GM12878 (cell line): ENCODE results near the gene SORCS2. TPM values are rescaled to one million over a fixed set of nuclear protein-coding genes. Genes with fewer than 3 reads are reported as not detected.

Experiments
- ATAC-seq: fragments of 200-7000 bp; cut with Tn5 transposase; 3 replicates; pipeline ENCODE4 v1.9.1; 2020; ENCODE audit warnings: mild to moderate bottlenecking, moderate library complexity
- BruUV-seq: library from RNA; stranded (reverse); fragments of 400-500 nt; replicated peaks from 2 replicates; lab custom pipeline; 2021; lab: Mats Ljungman, UMichigan
- CTCF ChIA-PET: fragments of 300-600 bp; sonication (Branson Sonifier 250); formaldehyde crosslinking; extraction: SDS; loops from one replicate; lab custom pipeline; 2021; ENCODE audit warnings: inconsistent platforms; lab: Yijun Ruan, JAX
- POLR2A ChIA-PET: fragments of 350-600 bp; formaldehyde crosslinking; extraction: SDS; loops from one replicate; lab custom pipeline; 2021; ENCODE audit warnings: inconsistent platforms; lab: Charles Lee
- RAD21 ChIA-PET: fragments of 300-600 bp; sonication (Branson Sonifier 250); formaldehyde crosslinking; loops from one replicate; lab custom pipeline; 2023; ENCODE audit warnings: antibody characterized with exemption; ENCODE audit not compliant: unreplicated experiment; lab: Charles Lee
- SMC1A ChIA-PET: fragments of 300-600 bp; sonication (Branson Sonifier 250); formaldehyde crosslinking; loops from one replicate; lab custom pipeline; 2023; ENCODE audit not compliant: unreplicated experiment, uncharacterized antibody; lab: Charles Lee
- DNase-seq: peaks from one replicate; pipeline ENCODE4 v3.0.0-alpha.2; 2011; ENCODE audit warnings: low read depth, low spot score
- FAIRE-seq: peaks from 3 replicates; lab custom pipeline; 2011; peaks lifted over from hg19 to GRCh38; lab: Jason Lieb, UNC
- H2AFZ ChIP-seq: 2 replicates; pipeline ENCODE4 v1.6.0; 2011; ENCODE audit warnings: low read depth, low read length, control low read depth; ENCODE audit not compliant: control insufficient read depth
- H3K27ac ChIP-seq: 2 replicates; pipeline ENCODE4 v1.5.1; 2011; ENCODE audit warnings: control low read depth; ENCODE audit not compliant: control insufficient read depth, insufficient read depth
- H3K27me3 ChIP-seq, 2 experiments: replicated peaks in 1 of 2; 2 replicates each; pipeline versions ENCODE4 v1.6.0 to v1.6.1; 2011; ENCODE audit warnings: low read length in 1 of 2; ENCODE audit not compliant: control insufficient read depth in 2 of 2, insufficient read depth in 2 of 2
- H3K36me3 ChIP-seq, 2 experiments: 2 replicates each; pipeline ENCODE4 v1.5.1; 2011; ENCODE audit warnings: low read length in 1 of 2; ENCODE audit not compliant: control insufficient read depth in 2 of 2, insufficient read depth in 2 of 2
- H3K4me1 ChIP-seq: 2 replicates; pipeline ENCODE4 v1.6.1; 2011; ENCODE audit warnings: mild to moderate bottlenecking, low read length, moderate library complexity, mixed read lengths; ENCODE audit not compliant: control insufficient read depth, insufficient read depth
- H3K4me2 ChIP-seq: 2 replicates; pipeline ENCODE4 v1.6.0; 2011; ENCODE audit warnings: control low read depth; ENCODE audit not compliant: control insufficient read depth, insufficient read depth
- H3K4me3 ChIP-seq: fragments of 200-600 bp; sonication (generic); 2 replicates; pipeline ENCODE4 v1.5.1; 2016
- H3K79me2 ChIP-seq: 2 replicates; pipeline ENCODE4 v1.6.0; 2011; ENCODE audit warnings: low read length; ENCODE audit not compliant: control insufficient read depth, insufficient read depth
- H3K9ac ChIP-seq: 2 replicates; pipeline ENCODE4 v1.8.0; 2011; ENCODE audit warnings: low read length, control low read depth, mixed read lengths; ENCODE audit not compliant: control insufficient read depth, insufficient read depth
- H3K9me3 ChIP-seq: replicated peaks from 3 replicates; pipeline ENCODE4 v1.5.1; 2011; ENCODE audit warnings: mild to moderate bottlenecking, low read length; ENCODE audit not compliant: control insufficient read depth, insufficient read depth
- H4K20me1 ChIP-seq: 2 replicates; pipeline ENCODE4 v1.6.0; 2011; ENCODE audit not compliant: control insufficient read depth, insufficient read depth
- CBX5 ChIP-seq: sonication (generic); IDR thresholded peaks from 2 replicates; pipeline ENCODE4 v1.6.1; 2016; ENCODE audit warnings: low read depth, moderate library complexity, mild to moderate bottlenecking, inconsistent platforms
- FOXK2 ChIP-seq: fragments of 450-650 bp; IDR thresholded peaks from 2 replicates; pipeline ENCODE4 v1.6.1; 2017; ENCODE audit warnings: mild to moderate bottlenecking, moderate library complexity
- NFXL1 ChIP-seq: fragments of 450-650 bp; IDR thresholded peaks from 2 replicates; pipeline ENCODE4 v1.6.1; 2017; ENCODE audit warnings: antibody characterized with exemption, mild to moderate bottlenecking, borderline replicate concordance
- ZNF622 ChIP-seq: fragments of 450-650 bp; IDR thresholded peaks from 2 replicates; pipeline ENCODE4 v1.6.1; 2017; ENCODE audit warnings: mild to moderate bottlenecking, inconsistent platforms
- ZZZ3 ChIP-seq: IDR thresholded peaks from 2 replicates; pipeline ENCODE4 v1.6.1; 2011; ENCODE audit warnings: low read depth; ENCODE audit not compliant: control insufficient read depth, insufficient read length
- WGBS: methylation state at CpG from one replicate; pipeline ENCODE4 v1.1.6; 2016; ENCODE audit warnings: low lambda C conversion rate; ENCODE audit not compliant: insufficient replicate concordance, insufficient coverage; ENCODE audit errors: missing lambda C conversion rate; 5-methylcytosine and 5-hydroxymethylcytosine counted together
- in situ Hi-C: fragments of 300-500 bp; cut with MboI; formaldehyde crosslinking; loops from 9 replicates; pipeline ENCODE4 v1.14.3; 2018; ENCODE audit warnings: mixed read lengths
- intact Hi-C: fragments of 100-400 bp; cut with micrococcal nuclease; formaldehyde crosslinking; loops from one replicate; pipeline ENCODE4 v1.14.2; 2022; ENCODE audit not compliant: unreplicated experiment
- polyA plus RNA-seq, 11 experiments: library from polyadenylated mRNA; depleted of rRNA in 4 of 11; unstranded in 6 of 11; stranded (reverse) in 5 of 11; fragments of >200 nt; fragmentation: Nextera tagmentation in 4 of 11; fragmentation: Illumina TruSeq in 1 of 11; extraction: Ambion mirVana in 4 of 11; extraction: Trizol in 1 of 11; gene quantifications; 1 replicate in 1 of 11; 2 replicates in 10 of 11; pipeline versions ENCODE4 v1.2.1 to v1.2.3, GENCODE V29; 2011 to 2016; ENCODE audit warnings: inconsistent platforms in 2 of 11, missing spikeins in 2 of 11, low read depth in 1 of 11
- total RNA-seq, 4 experiments: library from RNA; depleted of rRNA in 3 of 4; stranded (reverse); fragments of >200 nt in 3 of 4; fragmentation: Illumina TruSeq in 1 of 4; extraction: Trizol in 1 of 4; gene quantifications; 2 replicates each; pipeline versions ENCODE4 v1.2.1 to v1.2.3, GENCODE V29; 2013 to 2021
- TF ChIP-seq, protein P1 (sequence below): fragments of 450-650 bp; formaldehyde crosslinking; IDR thresholded peaks from 2 replicates; pipeline ENCODE4 v1.4.0; 2020; ENCODE audit warnings: mild to moderate bottlenecking, moderate library complexity
- TF ChIP-seq, protein P2 (sequence below): IDR thresholded peaks from 2 replicates; pipeline ENCODE4 v1.6.1; 2011; ENCODE audit warnings: borderline replicate concordance, low read depth, mild to moderate bottlenecking, moderate library complexity, mixed read lengths, low read length; ENCODE audit not compliant: insufficient read depth; ENCODE audit errors: extremely low read length
- TF ChIP-seq, protein P3 (sequence below): fragments of 450-650 bp; IDR thresholded peaks from 2 replicates; pipeline ENCODE4 v1.6.1; 2014; ENCODE audit warnings: mild to moderate bottlenecking
- TF ChIP-seq, protein P4 (sequence below): fragments of 450-650 bp; IDR thresholded peaks from 2 replicates; pipeline ENCODE4 v1.6.1; 2017; ENCODE audit warnings: mild to moderate bottlenecking, low read depth, inconsistent platforms; ENCODE audit not compliant: poor library complexity, severe bottlenecking
- TF ChIP-seq, protein P5 (sequence below): fragments of 450-650 bp; IDR thresholded peaks from 2 replicates; pipeline ENCODE4 v1.6.1; 2017; ENCODE audit warnings: mild to moderate bottlenecking, moderate library complexity

The SORCS2 gene
- total and polyA plus RNA-seq, 10 of the 15 experiments (the other 5 are each of a cell fraction or from before 2014, with no cell fraction given), result 0.01 to 0.15 (median 0.05) TPM; not detected in 5

DNA sequence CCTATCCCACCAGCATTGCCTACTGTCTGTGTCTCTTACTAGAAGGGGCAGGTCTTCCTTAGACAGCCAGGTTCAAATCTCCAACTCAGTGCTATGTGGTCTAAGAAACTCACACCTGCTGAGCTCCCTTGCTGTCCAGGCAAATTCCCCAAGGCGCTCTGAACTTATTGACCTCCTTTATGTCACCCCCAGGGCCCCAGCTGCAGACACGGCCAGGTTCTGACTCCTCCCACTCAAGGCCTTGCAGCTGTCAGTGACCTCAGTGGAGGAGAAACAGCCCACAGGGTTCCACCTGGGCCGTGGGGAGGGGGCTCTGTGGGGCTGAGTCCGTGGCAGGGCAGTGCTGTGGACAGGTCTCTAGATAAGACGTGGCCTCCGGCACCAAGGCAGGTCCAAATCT is 284.5 kb downstream of the SORCS2 start (continued):
- TF ChIP-seq, protein P1, sequence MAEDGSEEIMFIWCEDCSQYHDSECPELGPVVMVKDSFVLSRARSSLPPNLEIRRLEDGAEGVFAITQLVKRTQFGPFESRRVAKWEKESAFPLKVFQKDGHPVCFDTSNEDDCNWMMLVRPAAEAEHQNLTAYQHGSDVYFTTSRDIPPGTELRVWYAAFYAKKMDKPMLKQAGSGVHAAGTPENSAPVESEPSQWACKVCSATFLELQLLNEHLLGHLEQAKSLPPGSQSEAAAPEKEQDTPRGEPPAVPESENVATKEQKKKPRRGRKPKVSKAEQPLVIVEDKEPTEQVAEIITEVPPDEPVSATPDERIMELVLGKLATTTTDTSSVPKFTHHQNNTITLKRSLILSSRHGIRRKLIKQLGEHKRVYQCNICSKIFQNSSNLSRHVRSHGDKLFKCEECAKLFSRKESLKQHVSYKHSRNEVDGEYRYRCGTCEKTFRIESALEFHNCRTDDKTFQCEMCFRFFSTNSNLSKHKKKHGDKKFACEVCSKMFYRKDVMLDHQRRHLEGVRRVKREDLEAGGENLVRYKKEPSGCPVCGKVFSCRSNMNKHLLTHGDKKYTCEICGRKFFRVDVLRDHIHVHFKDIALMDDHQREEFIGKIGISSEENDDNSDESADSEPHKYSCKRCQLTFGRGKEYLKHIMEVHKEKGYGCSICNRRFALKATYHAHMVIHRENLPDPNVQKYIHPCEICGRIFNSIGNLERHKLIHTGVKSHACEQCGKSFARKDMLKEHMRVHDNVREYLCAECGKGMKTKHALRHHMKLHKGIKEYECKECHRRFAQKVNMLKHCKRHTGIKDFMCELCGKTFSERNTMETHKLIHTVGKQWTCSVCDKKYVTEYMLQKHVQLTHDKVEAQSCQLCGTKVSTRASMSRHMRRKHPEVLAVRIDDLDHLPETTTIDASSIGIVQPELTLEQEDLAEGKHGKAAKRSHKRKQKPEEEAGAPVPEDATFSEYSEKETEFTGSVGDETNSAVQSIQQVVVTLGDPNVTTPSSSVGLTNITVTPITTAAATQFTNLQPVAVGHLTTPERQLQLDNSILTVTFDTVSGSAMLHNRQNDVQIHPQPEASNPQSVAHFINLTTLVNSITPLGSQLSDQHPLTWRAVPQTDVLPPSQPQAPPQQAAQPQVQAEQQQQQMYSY, result no peak
- TF ChIP-seq FOXK2 (no peak), NFXL1 (no peak)
- TF ChIP-seq, all 136 proteins: peak for 0

DNA sequence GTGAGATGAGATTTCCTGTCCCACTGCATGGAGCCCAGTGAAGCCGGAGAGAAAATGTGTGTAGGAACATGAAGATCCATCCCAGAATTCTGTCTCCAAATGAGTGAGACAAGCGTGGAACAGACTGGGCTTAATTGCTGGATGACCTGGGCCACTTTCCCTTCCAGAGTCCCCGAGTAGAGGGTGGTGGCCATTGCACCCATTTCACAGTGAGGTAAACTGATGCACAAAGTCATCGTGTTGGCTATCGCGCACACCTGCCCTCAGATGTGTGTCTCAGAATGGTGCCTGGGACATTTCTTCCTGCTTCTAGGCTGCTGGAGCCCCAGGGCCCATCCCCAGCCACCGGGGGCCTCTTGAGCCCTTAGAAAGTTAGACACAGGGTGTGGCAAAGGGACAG is 285.4 kb downstream of the SORCS2 start:
- SMC1A ChIA-PET, result no interaction called here
- H4K20me1 ChIP-seq, result no peaks in the 10 kb centered on the region
- RAD21 ChIA-PET, result no interaction called here
- no TSS peak for BruUV-seq
- no peaks in the 10 kb centered on the region for H3K9me3 ChIP-seq
- POLR2A ChIA-PET, result no interaction called here
- no peak overlapping the region for H3K4me3 ChIP-seq
- no peak overlapping the region for H3K27ac ChIP-seq
- CTCF ChIA-PET, result no interaction called here
- no peak overlapping the region for H3K4me2 ChIP-seq
- 34% methylated on average over 7 of the region's 7 CpGs for WGBS
- H3K79me2 ChIP-seq, result no peaks in the 10 kb centered on the region
- intact Hi-C loops (no loop called here), in situ Hi-C loops (no loop called here)
- ATAC-seq (no peak), FAIRE-seq (no peak), DNase-seq (no peak)
- no peak overlapping the region for H3K9ac ChIP-seq
- no peaks in the 10 kb centered on the region for H3K4me1 ChIP-seq
- no peaks in the 10 kb centered on the region for H3K36me3 ChIP-seq
- H3K27me3 ChIP-seq, result no peaks in the 10 kb centered on the region; a peak in 2 of 4 replicates
- H2AFZ ChIP-seq, result no peak overlapping the region
- TF ChIP-seq CBX5 (no peak), ZZZ3 (no peak), NFXL1 (no peak), ZNF622 (no peak)
- TF ChIP-seq, protein P2, sequence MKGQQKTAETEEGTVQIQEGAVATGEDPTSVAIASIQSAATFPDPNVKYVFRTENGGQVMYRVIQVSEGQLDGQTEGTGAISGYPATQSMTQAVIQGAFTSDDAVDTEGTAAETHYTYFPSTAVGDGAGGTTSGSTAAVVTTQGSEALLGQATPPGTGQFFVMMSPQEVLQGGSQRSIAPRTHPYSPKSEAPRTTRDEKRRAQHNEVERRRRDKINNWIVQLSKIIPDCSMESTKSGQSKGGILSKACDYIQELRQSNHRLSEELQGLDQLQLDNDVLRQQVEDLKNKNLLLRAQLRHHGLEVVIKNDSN, result no peak
- TF ChIP-seq, protein P3, sequence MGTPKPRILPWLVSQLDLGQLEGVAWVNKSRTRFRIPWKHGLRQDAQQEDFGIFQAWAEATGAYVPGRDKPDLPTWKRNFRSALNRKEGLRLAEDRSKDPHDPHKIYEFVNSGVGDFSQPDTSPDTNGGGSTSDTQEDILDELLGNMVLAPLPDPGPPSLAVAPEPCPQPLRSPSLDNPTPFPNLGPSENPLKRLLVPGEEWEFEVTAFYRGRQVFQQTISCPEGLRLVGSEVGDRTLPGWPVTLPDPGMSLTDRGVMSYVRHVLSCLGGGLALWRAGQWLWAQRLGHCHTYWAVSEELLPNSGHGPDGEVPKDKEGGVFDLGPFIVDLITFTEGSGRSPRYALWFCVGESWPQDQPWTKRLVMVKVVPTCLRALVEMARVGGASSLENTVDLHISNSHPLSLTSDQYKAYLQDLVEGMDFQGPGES, result no peak
- TF ChIP-seq, protein P4, sequence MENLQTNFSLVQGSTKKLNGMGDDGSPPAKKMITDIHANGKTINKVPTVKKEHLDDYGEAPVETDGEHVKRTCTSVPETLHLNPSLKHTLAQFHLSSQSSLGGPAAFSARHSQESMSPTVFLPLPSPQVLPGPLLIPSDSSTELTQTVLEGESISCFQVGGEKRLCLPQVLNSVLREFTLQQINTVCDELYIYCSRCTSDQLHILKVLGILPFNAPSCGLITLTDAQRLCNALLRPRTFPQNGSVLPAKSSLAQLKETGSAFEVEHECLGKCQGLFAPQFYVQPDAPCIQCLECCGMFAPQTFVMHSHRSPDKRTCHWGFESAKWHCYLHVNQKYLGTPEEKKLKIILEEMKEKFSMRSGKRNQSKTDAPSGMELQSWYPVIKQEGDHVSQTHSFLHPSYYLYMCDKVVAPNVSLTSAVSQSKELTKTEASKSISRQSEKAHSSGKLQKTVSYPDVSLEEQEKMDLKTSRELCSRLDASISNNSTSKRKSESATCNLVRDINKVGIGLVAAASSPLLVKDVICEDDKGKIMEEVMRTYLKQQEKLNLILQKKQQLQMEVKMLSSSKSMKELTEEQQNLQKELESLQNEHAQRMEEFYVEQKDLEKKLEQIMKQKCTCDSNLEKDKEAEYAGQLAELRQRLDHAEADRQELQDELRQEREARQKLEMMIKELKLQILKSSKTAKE, result no peak
- TF ChIP-seq, protein P5, sequence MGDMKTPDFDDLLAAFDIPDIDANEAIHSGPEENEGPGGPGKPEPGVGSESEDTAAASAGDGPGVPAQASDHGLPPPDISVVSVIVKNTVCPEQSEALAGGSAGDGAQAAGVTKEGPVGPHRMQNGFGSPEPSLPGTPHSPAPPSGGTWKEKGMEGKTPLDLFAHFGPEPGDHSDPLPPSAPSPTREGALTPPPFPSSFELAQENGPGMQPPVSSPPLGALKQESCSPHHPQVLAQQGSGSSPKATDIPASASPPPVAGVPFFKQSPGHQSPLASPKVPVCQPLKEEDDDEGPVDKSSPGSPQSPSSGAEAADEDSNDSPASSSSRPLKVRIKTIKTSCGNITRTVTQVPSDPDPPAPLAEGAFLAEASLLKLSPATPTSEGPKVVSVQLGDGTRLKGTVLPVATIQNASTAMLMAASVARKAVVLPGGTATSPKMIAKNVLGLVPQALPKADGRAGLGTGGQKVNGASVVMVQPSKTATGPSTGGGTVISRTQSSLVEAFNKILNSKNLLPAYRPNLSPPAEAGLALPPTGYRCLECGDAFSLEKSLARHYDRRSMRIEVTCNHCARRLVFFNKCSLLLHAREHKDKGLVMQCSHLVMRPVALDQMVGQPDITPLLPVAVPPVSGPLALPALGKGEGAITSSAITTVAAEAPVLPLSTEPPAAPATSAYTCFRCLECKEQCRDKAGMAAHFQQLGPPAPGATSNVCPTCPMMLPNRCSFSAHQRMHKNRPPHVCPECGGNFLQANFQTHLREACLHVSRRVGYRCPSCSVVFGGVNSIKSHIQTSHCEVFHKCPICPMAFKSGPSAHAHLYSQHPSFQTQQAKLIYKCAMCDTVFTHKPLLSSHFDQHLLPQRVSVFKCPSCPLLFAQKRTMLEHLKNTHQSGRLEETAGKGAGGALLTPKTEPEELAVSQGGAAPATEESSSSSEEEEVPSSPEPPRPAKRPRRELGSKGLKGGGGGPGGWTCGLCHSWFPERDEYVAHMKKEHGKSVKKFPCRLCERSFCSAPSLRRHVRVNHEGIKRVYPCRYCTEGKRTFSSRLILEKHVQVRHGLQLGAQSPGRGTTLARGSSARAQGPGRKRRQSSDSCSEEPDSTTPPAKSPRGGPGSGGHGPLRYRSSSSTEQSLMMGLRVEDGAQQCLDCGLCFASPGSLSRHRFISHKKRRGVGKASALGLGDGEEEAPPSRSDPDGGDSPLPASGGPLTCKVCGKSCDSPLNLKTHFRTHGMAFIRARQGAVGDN, result no peak
